Inflammatory macrophage treated with lipopolysaccharide for 1 hour (primary cell): Measurements from ENCODE around the gene PLEK2.
"Not testable (repeated sequence)": the region's sequence is repeated elsewhere in the genome, so short reads cannot be mapped to it uniquely, and the experiment has no call there.

Experiments
- DNase-seq, 2 donors: peaks; one replicate each; pipeline ENCODE4 v3.0.0-alpha.2; 2020 to 2022

Gene PLEK2

GRCh38 chr14:67357969-67358354, 54.0 kb downstream of the PLEK2 start:
- peak in 1 of 2 donors; percentile 11 for DNase-seq

- DNase-seq = peak in 1 of 2 donors; percentile 36
Measured at GRCh38 chr14:67357186-67357968, 54.6 kb downstream of the PLEK2 start.

GRCh38 chr14:67352055-67352454, 59.9 kb downstream of the PLEK2 start:
- DNase-seq = no peak

GRCh38 chr14:67345583-67345982, 66.4 kb downstream of the PLEK2 start:
- DNase-seq = no peak

GRCh38 chr14:67343601-67344230, 68.2 kb downstream of the PLEK2 start:
- no peak for DNase-seq

GRCh38 chr14:67341231-67341630, 70.7 kb downstream of the PLEK2 start:
- DNase-seq = not testable (repeated sequence)
